K562 (cell line): ENCODE data around the gene TRMT1. TPM values are rescaled to one million over a fixed set of nuclear protein-coding genes. Genes with fewer than 3 reads are reported as not detected.
A peak's percentile ranks its signal among the peaks of the same experiment; 100 is the strongest.

Source experiments
- ATAC-seq: fragments of 200-7000 bp; cut with Tn5 transposase; 3 replicates; pipeline ENCODE4 v1.9.1; 2020; ENCODE audit warnings: moderate library complexity
- BruUV-seq: library from RNA; stranded (reverse); fragments of 400-500 nt; replicated peaks from 2 replicates; lab custom pipeline; 2021; lab: Mats Ljungman, UMichigan
- CTCF ChIA-PET: fragments of 300-600 bp; formaldehyde crosslinking; extraction: SDS; loops from one replicate; lab custom pipeline; 2021; ENCODE audit warnings: low intra/inter-chr PET ratio; lab: Yijun Ruan, JAX
- POLR2A ChIA-PET: fragments of 300-600, 350-650 bp; sonication (Branson Sonifier 250); formaldehyde crosslinking; extraction: SDS; loops from one replicate; lab custom pipeline; 2021; ENCODE audit warnings: antibody characterized with exemption, inconsistent platforms; lab: Yijun Ruan, JAX
- DNase-seq, 4 experiments: peaks; one replicate each; pipeline versions ENCODE4 v3.0.0 to v3.0.0-alpha.2; 2011 to 2018; ENCODE audit warnings: low spot score in 3 of 4, mixed read lengths in 3 of 4; ENCODE audit errors: extremely low read depth in 1 of 4
- FAIRE-seq: peaks from 2 replicates; lab custom pipeline; 2011; peaks lifted over from hg19 to GRCh38; lab: Jason Lieb, UNC
- H2AFZ ChIP-seq: 2 replicates; pipeline ENCODE4 v1.6.0; 2011; ENCODE audit warnings: low read depth, low read length, control low read depth, inconsistent platforms
- H3K27ac ChIP-seq: fragments of 200-600 bp; 3 replicates; pipeline ENCODE4 v1.8.0; 2011; ENCODE audit warnings: low read depth, mild to moderate bottlenecking, control low read depth, inconsistent platforms, low read length, moderate library complexity, mixed read lengths; ENCODE audit errors: extremely low read depth
- H3K27me3 ChIP-seq, 2 experiments: fragments of 300-600 bp in 1 of 2; 2 replicates in 1 of 2; 3 replicates in 1 of 2; pipeline versions ENCODE4 v1.6.0 to v1.8.0; 2011; ENCODE audit warnings: inconsistent platforms in 2 of 2, low read length in 2 of 2, mild to moderate bottlenecking in 1 of 2, mixed read lengths in 1 of 2, moderate library complexity in 1 of 2; ENCODE audit not compliant: control insufficient read depth in 2 of 2, insufficient read depth in 2 of 2
- H3K36me3 ChIP-seq: fragments of 300-600 bp; 3 replicates; pipeline ENCODE4 v1.8.0; 2011; ENCODE audit warnings: mild to moderate bottlenecking, low read length, inconsistent platforms; ENCODE audit not compliant: control insufficient read depth, insufficient read depth
- H3K4me1 ChIP-seq, 2 experiments: fragments of 200-600 bp in 1 of 2; replicated peaks in 1 of 2; 2 replicates in 1 of 2; 3 replicates in 1 of 2; pipeline versions ENCODE4 v1.5.1 to v1.8.0; 2011; ENCODE audit warnings: inconsistent platforms in 2 of 2, low read length in 2 of 2, mild to moderate bottlenecking in 1 of 2, mixed read lengths in 1 of 2, moderate library complexity in 1 of 2; ENCODE audit not compliant: control insufficient read depth in 2 of 2, insufficient read depth in 2 of 2
- H3K4me2 ChIP-seq: 2 replicates; pipeline ENCODE4 v1.6.1; 2011; ENCODE audit warnings: low read length, control low read depth, inconsistent platforms, mixed read lengths; ENCODE audit not compliant: insufficient read depth
- H3K4me3 ChIP-seq: fragments of 200-600 bp; sonication (generic), shearing (Covaris generic); 2 replicates; pipeline ENCODE4 v1.5.1; 2016; ENCODE audit warnings: control low read depth, inconsistent platforms
- H3K79me2 ChIP-seq: fragments of 200-600 bp; 3 replicates; pipeline ENCODE4 v1.8.0; 2011; ENCODE audit warnings: low read length, inconsistent platforms; ENCODE audit not compliant: control insufficient read depth, insufficient read depth
- H3K9ac ChIP-seq, 2 experiments: 2 replicates each; pipeline versions ENCODE4 v1.6.0 to v1.6.1; 2011; ENCODE audit warnings: low read depth in 2 of 2, low read length in 2 of 2, control low read depth in 1 of 2, inconsistent platforms in 1 of 2, mild to moderate bottlenecking in 1 of 2, mixed read lengths in 1 of 2; ENCODE audit not compliant: insufficient read depth in 1 of 2
- H3K9me1 ChIP-seq: one replicate; pipeline ENCODE4 v1.6.0; 2011; ENCODE audit warnings: inconsistent platforms, mild to moderate bottlenecking, low read length, moderate library complexity; ENCODE audit not compliant: control insufficient read depth, insufficient read depth
- H3K9me3 ChIP-seq: replicated peaks from 2 replicates; pipeline ENCODE4 v1.5.1; 2011; ENCODE audit warnings: low read depth, low read length, inconsistent platforms; ENCODE audit not compliant: control insufficient read depth, insufficient read depth
- H4K20me1 ChIP-seq: replicated peaks from 2 replicates; pipeline ENCODE4 v1.6.1; 2011; ENCODE audit warnings: low read length, inconsistent platforms, mixed read lengths; ENCODE audit not compliant: control insufficient read depth, insufficient read depth
- CBFA2T3 ChIP-seq: fragments of 450-650 bp; IDR thresholded peaks from 2 replicates; pipeline ENCODE4 v1.6.1; 2017
- PHTF2 ChIP-seq: fragments of 250-450 bp; sonication (Bioruptor Pico); IDR thresholded peaks from 2 replicates; pipeline ENCODE4 v1.5.0; 2021; ENCODE audit warnings: mild to moderate bottlenecking
- SP2 ChIP-seq: IDR thresholded peaks from 2 replicates; pipeline ENCODE4 v1.6.1; 2011; ENCODE audit warnings: mild to moderate bottlenecking, low read depth, low read length, moderate library complexity; ENCODE audit not compliant: poor library complexity, severe bottlenecking; ENCODE audit errors: extremely low read depth
- ZNF316 ChIP-seq: fragments of 450-650 bp; IDR thresholded peaks from 2 replicates; pipeline ENCODE4 v1.6.1; 2016
- in situ Hi-C: fragments of 300-500 bp; cut with MboI; formaldehyde crosslinking; loops from 4 replicates; pipeline ENCODE4 v1.15.0; 2018; ENCODE audit warnings: inconsistent platforms, mixed read lengths
- intact Hi-C: fragments of 100-400 bp; cut with micrococcal nuclease; formaldehyde crosslinking; loops from 2 replicates; pipeline ENCODE4 v1.14.2; 2022
- polyA plus RNA-seq, 8 experiments: library from polyadenylated mRNA; depleted of rRNA in 4 of 8; stranded (reverse) in 5 of 8; unstranded in 3 of 8; fragments of >200 nt; fragmentation: Nextera tagmentation in 2 of 8; fragmentation: Illumina TruSeq in 1 of 8; extraction: Ambion mirVana in 2 of 8; extraction: Trizol in 1 of 8; gene quantifications; 2 replicates each; pipeline versions ENCODE4 v1.2.1 to v1.2.3, GENCODE V29; 2011 to 2014; ENCODE audit warnings: inconsistent platforms in 1 of 8, missing spikeins in 1 of 8
- total RNA-seq, 7 experiments: library from RNA; depleted of rRNA in 6 of 7; stranded (reverse); fragments of >200 nt in 6 of 7; fragmentation: Illumina TruSeq in 2 of 7; extraction: Trizol in 2 of 7; gene quantifications; 2 replicates each; pipeline versions ENCODE4 v1.2.1 to v1.2.3, GENCODE V29; 2011 to 2021; ENCODE audit warnings: low replicate concordance in 1 of 7

Gene TRMT1
- total and polyA plus RNA-seq, 9 of the 15 experiments (the other 6 are each of a cell fraction or from before 2014, with no cell fraction given), result 5.8 to 158 (median 54.3) TPM

GRCh38 chr19:13063461-13064091 is 53.0 kb downstream of the TRMT1 start (continued):
- no peak for TF ChIP-seq PHTF2 (CRISPR knock-in tag)

GRCh38 chr19:13062317-13062716 is 54.2 kb downstream of the TRMT1 start:
- ChIA-PET POLR2A (interaction anchor here (1.1 kb wide), 1 partner anchor 97 kb away, joined by 3 read pairs; no protein-coding TSS in a partner anchor), CTCF (interaction anchor here (1.2 to 2.7 kb wide), 3 partner anchors 78 to 97 kb away, joined by 3 to 15 read pairs (median 14); no protein-coding TSS in a partner anchor)
- DNase-seq (no peak), ATAC-seq (no peak), FAIRE-seq (no peak)
- Histone ChIP-seq H3K4me2 (no peak overlapping the region), H3K36me3 (no peaks in the 10 kb centered on the region), H3K9me1 (no peaks in the 10 kb centered on the region), H3K4me1 (peaks cover 17 to 69% of the 10 kb centered on the region in 2 experiments; a peak in 4 of 5 replicates), H3K4me3 (no peak overlapping the region), H2AFZ (no peak overlapping the region), H3K27ac (no peak overlapping the region), H3K27me3 (no peaks in the 10 kb centered on the region), H3K9me3 (no peaks in the 10 kb centered on the region), H4K20me1 (peaks cover 18% of the 10 kb centered on the region; the same call in 1 of the 2 replicates), H3K9ac (peak overlapping the region in 1 of 2 experiments; percentile 69; a peak in 1 of 4 replicates), H3K79me2 (peaks cover 8% of the 10 kb centered on the region; the same call in 2 of the 3 replicates)
- intact Hi-C loops (no loop called here), in situ Hi-C loops (no loop called here)
- no peak for TF ChIP-seq SP2
- TF ChIP-seq ZNF316, result peak; percentile 59
- peak; percentile 15 for TF ChIP-seq CBFA2T3
- no TSS peak for BruUV-seq
